Neural cell (in vitro differentiated cells): Measurements from ENCODE around the gene SDK1. TPM values are rescaled to one million over a fixed set of nuclear protein-coding genes. Genes with fewer than 3 reads are reported as not detected.

Experiments used
- H2AFZ ChIP-seq: fragments of 200-600, 300-800 bp; sonication (generic), shearing (Covaris generic); 2 replicates; pipeline ENCODE4 v1.6.0; 2014; ENCODE audit warnings: low read depth, mild to moderate bottlenecking, antibody characterized with exemption, low read length, moderate library complexity
- H3F3A ChIP-seq: fragments of 200-600 bp; shearing (Covaris generic); 2 replicates; pipeline ENCODE4 v1.6.1; 2016; ENCODE audit warnings: mild to moderate bottlenecking, moderate library complexity, mixed read lengths, antibody characterized with exemption, low read length; ENCODE audit not compliant: insufficient read depth, poor library complexity, severe bottlenecking
- H3K27ac ChIP-seq: fragments of 200-600, 300-800 bp; sonication (generic), shearing (Covaris generic); 2 replicates; pipeline ENCODE4 v1.5.1; 2014; ENCODE audit warnings: mild to moderate bottlenecking, low read length, moderate library complexity
- H3K27me3 ChIP-seq: fragments of 300-800, 200-600 bp; sonication (generic), shearing (Covaris generic); 2 replicates; pipeline ENCODE4 v1.6.0; 2014; ENCODE audit warnings: mild to moderate bottlenecking, low read depth, low read length, moderate library complexity; ENCODE audit not compliant: insufficient read depth
- H3K36me3 ChIP-seq: fragments of 300-800, 200-600 bp; sonication (generic), shearing (Covaris generic); 2 replicates; pipeline ENCODE4 v1.5.1; 2014; ENCODE audit warnings: mild to moderate bottlenecking, antibody characterized with exemption, low read length, moderate library complexity; ENCODE audit not compliant: insufficient read depth
- H3K4me2 ChIP-seq: fragments of 300-800, 200-600 bp; sonication (generic), shearing (Covaris generic); 2 replicates; pipeline ENCODE4 v1.6.0; 2014; ENCODE audit warnings: mild to moderate bottlenecking, low read length
- H3K4me3 ChIP-seq: fragments of 300-800, 200-600 bp; sonication (generic), shearing (Covaris generic); 2 replicates; pipeline ENCODE4 v1.5.1; 2014; ENCODE audit warnings: mild to moderate bottlenecking, low read length, moderate library complexity
- H3K79me2 ChIP-seq: fragments of 200-600 bp; shearing (Covaris generic); replicated peaks from 2 replicates; pipeline ENCODE4 v1.6.0; 2014; ENCODE audit warnings: mild to moderate bottlenecking, low read length, moderate library complexity; ENCODE audit not compliant: insufficient read depth
- H3K9ac ChIP-seq: fragments of 300-800, 200-600 bp; sonication (generic), shearing (Covaris generic); 2 replicates; pipeline ENCODE4 v1.6.1; 2016; ENCODE audit warnings: mild to moderate bottlenecking, low read length, mixed read lengths
- H3K9me2 ChIP-seq: fragments of 200-600 bp; shearing (Covaris generic); 2 replicates; pipeline ENCODE4 v1.6.1; 2016; ENCODE audit warnings: mild to moderate bottlenecking, low read length, mixed read lengths; ENCODE audit not compliant: insufficient read depth
- H3K9me3 ChIP-seq: fragments of 200-600, 300-800 bp; sonication (generic), shearing (Covaris generic); 2 replicates; pipeline ENCODE4 v1.6.1; 2016; ENCODE audit warnings: mild to moderate bottlenecking, mixed run types, low read length, moderate library complexity, mixed read lengths
- H4K20me1 ChIP-seq: fragments of 200-600 bp; shearing (Covaris generic); 2 replicates; pipeline ENCODE4 v1.6.1; 2016; ENCODE audit warnings: mild to moderate bottlenecking, mixed run types; ENCODE audit not compliant: insufficient read depth
- CTCF ChIP-seq: fragments of 450-650 bp; IDR thresholded peaks from 2 replicates; pipeline ENCODE4 v1.5.1; 2014; ENCODE audit warnings: antibody characterized with exemption, mild to moderate bottlenecking, moderate library complexity; ENCODE audit not compliant: poor library complexity, severe bottlenecking
- EP300 ChIP-seq: fragments of 450-650 bp; conservative IDR thresholded peaks from 2 replicates; pipeline ENCODE4 v1.6.1; 2014; ENCODE audit warnings: antibody characterized with exemption, mild to moderate bottlenecking, moderate library complexity; ENCODE audit not compliant: poor library complexity, severe bottlenecking
- EZH2 ChIP-seq: fragments of 200-600, 300-800 bp; shearing (Covaris generic), sonication (generic); IDR thresholded peaks from 2 replicates; pipeline ENCODE4 v1.6.1; 2014; ENCODE audit warnings: antibody characterized with exemption, low read length, borderline replicate concordance, mild to moderate bottlenecking; ENCODE audit not compliant: insufficient read depth, poor library complexity, severe bottlenecking
- MXI1 ChIP-seq: fragments of 450-650 bp; conservative IDR thresholded peaks from 2 replicates; pipeline ENCODE4 v1.6.1; 2014; ENCODE audit warnings: antibody characterized with exemption, mild to moderate bottlenecking; ENCODE audit not compliant: poor library complexity, severe bottlenecking
- POLR2AphosphoS5 ChIP-seq: IDR thresholded peaks from 2 replicates; pipeline ENCODE4 v1.6.1; 2012
- RAD21 ChIP-seq: fragments of 450-650 bp; conservative IDR thresholded peaks from 2 replicates; pipeline ENCODE4 v1.6.1; 2014; ENCODE audit warnings: antibody characterized with exemption, mild to moderate bottlenecking, moderate library complexity
- REST ChIP-seq: IDR thresholded peaks from 2 replicates; pipeline ENCODE4 v1.6.1; 2012; ENCODE audit warnings: borderline replicate concordance
- SMC3 ChIP-seq: fragments of 450-650 bp; conservative IDR thresholded peaks from 2 replicates; pipeline ENCODE4 v1.6.1; 2014; ENCODE audit warnings: antibody characterized with exemption, mild to moderate bottlenecking, moderate library complexity; ENCODE audit not compliant: poor library complexity
- TAF1 ChIP-seq: IDR thresholded peaks from 2 replicates; pipeline ENCODE4 v1.6.1; 2012; ENCODE audit warnings: low read depth
- polyA plus RNA-seq: library from polyadenylated mRNA; depleted of rRNA; stranded (reverse); fragments of >200 nt; gene quantifications from 2 replicates; pipeline ENCODE4 v1.2.3, GENCODE V29; 2014

The SDK1 gene
- polyA plus RNA-seq, 1 donor from 2014 or later: 2.7 TPM

- no peak overlapping the region for H3K27ac ChIP-seq
- H3K9me3 ChIP-seq: no peaks in the 10 kb centered on the region
- no peaks in the 10 kb centered on the region for H3K36me3 ChIP-seq
- no peaks in the 10 kb centered on the region for H3K79me2 ChIP-seq
- H3K4me3 ChIP-seq: no peak overlapping the region
- H2AFZ ChIP-seq: no peak overlapping the region
- H3K4me2 ChIP-seq: no peak overlapping the region
- no peak overlapping the region for H3K9ac ChIP-seq
- TF ChIP-seq TAF1 (no peak), POLR2AphosphoS5 (no peak), EZH2 (no peak), MXI1 (no peak), SMC3 (no peak), REST (no peak), CTCF (no peak), RAD21 (no peak), EP300 (no peak)
- H3K9me2 ChIP-seq: no peaks in the 10 kb centered on the region
- H3F3A ChIP-seq: no peaks in the 10 kb centered on the region
- H4K20me1 ChIP-seq: no peaks in the 10 kb centered on the region
- H3K27me3 ChIP-seq: no peaks in the 10 kb centered on the region
These were observed 945.5 kb downstream of the SDK1 start for GRCh38 chr7:4246536-4246935.

- Histone ChIP-seq H3K4me3 (no peak overlapping the region), H3K9ac (no peak overlapping the region), H3K4me2 (no peak overlapping the region), H3K36me3 (no peaks in the 10 kb centered on the region), H4K20me1 (no peaks in the 10 kb centered on the region), H3K9me2 (no peaks in the 10 kb centered on the region), H3F3A (no peaks in the 10 kb centered on the region), H3K79me2 (no peaks in the 10 kb centered on the region), H3K27ac (no peak overlapping the region), H2AFZ (no peak overlapping the region), H3K27me3 (no peaks in the 10 kb centered on the region), H3K9me3 (no peaks in the 10 kb centered on the region)
- TF ChIP-seq TAF1 (no peak), CTCF (no peak), EZH2 (no peak), POLR2AphosphoS5 (no peak), RAD21 (no peak), MXI1 (no peak), REST (no peak), EP300 (no peak), SMC3 (no peak)
These were observed 946.2 kb downstream of the SDK1 start for GRCh38 chr7:4247106-4247876.
